Stimulated activated CD8-positive, alpha-beta memory T cell treated with anti-CD3 and anti-CD28 coated beads, Interleukin-4, amount 100 ng/mL, for 1 hour (primary cell): Measurements from ENCODE around the gene PTRHD1.
A peak's percentile ranks its signal among the peaks of the same experiment; 100 is the strongest.

Experiments used
- DNase-seq, 2 donors: peaks; one replicate each; pipeline ENCODE4 v3.0.0-alpha.2; 2020; ENCODE audit warnings: low read depth in 2 of 2, low spot score in 1 of 2

The PTRHD1 gene

DNA sequence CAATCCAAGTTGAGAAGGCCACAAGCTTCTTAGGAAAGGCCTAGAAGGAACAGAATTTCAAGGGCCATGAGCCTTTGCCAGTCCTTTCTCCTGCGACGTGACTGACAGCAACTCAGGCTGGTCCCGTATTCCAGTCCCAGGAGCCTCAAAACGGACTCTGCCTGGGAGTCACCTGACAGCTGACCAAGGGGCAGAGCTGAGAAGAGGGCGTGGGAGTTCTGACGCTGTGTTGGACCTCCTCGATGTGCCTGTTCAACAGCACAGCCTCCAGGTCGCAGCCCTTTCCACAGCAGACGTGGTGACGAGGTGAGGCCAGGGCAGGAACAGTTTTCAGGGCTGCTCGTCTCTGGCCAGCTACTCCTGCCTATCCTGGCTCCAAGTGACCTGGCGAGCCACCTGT is 37.6 kb upstream of the PTRHD1 start:
- DNase-seq, result no peak

DNA sequence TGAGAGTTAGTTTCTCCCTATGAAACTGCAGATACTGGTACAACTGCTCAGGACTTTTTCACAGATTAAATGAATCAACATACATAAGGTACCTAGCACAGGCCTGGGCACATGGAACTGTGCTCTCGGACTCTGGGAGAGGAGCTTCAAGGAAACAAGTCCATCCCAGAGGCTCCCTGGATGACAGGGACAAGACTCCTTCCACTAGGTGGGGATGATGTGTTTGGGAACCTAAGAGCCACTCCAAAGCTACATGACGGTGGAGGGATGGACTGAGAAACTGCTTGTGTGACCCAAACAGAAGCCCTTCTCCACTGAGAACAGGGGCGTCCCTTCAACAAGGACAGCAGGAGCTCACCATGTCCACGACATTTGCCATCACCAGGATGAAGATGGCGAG is 37.2 kb upstream of the PTRHD1 start:
- no peak for DNase-seq

DNA sequence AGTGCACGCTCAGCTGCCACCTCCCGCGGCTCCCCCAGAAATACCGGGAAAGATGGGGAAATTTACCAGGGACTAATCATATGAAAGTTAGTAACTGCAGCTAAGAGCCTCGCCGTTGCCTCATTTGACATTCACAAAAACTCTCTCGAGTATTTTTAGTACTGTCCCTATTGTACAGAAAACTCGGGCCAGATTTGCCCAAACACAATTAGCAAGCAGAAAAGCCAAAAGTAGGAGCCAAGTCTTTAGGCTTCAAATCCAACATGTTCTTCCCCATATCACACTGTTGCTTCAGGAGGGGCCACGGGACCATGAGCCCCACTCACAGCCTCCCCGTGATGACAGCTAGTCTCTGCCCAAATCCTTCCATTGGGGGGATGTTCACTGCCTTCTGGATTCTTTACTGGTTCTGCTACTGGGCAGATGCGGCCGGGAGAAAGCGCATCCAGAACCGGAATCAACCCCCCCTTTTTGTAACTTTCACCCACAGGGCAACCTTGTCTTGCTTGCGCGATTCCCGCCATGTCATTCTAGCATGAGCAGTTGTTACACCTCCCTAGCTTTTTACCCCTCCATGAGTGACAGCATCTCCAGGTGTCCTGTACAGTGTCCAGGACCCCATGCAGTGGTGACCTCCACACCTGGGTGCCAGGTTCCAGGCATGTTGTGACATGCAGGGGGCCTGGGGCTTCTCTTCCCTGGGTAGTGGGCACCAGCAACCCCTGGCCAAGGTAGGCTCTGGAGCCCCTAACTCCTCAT is 35.2 kb upstream of the PTRHD1 start:
- DNase-seq, result no peak

DNA sequence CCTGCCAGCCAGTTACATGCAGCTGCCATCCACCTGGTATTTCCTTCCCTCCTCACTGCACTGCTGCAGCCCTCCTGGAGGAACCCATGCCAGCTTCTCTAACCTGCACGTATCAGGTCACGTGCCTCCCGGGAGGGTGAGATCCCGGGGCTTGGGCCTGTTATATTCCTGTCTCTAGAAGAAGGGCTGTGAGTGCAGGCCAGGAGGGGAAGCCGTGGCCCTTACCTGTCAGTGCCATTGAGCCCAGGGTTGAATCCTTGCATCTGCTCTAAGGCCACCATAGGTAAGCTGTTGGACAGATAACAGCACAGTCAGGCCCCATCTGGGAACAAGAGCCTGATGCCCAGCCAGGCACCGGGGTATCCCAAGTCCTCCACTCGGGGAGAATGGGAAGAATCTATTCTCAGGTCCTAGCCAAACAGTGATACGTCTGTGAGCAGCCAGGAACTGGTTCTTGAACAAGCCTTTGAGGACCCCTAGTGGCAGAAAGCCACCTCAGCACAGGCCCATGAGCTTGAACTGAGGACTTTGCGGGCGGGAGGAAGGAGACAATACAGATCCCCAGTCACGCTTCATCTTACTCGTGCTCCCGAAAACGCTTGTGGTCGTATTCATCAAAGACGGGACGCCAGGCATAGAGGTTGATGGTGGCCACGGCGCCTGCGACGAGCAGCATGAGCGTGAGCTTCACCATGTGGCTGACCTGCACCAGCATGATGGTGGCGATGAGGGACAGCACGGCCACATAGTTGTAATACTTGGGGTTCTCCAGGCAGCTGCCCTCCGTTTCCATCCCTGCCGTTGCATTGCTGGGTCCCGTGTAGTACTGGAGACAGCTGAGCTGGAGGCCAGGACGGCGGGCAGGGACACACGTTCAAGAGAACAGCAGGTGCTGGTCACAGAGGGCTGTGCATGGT is 34.4 kb upstream of the PTRHD1 start:
- peak; percentile 25 to 49 for DNase-seq

GRCh38 chr2:24826773-24827145 is 33.6 kb upstream of the PTRHD1 start:
- DNase-seq, result no peak

DNA sequence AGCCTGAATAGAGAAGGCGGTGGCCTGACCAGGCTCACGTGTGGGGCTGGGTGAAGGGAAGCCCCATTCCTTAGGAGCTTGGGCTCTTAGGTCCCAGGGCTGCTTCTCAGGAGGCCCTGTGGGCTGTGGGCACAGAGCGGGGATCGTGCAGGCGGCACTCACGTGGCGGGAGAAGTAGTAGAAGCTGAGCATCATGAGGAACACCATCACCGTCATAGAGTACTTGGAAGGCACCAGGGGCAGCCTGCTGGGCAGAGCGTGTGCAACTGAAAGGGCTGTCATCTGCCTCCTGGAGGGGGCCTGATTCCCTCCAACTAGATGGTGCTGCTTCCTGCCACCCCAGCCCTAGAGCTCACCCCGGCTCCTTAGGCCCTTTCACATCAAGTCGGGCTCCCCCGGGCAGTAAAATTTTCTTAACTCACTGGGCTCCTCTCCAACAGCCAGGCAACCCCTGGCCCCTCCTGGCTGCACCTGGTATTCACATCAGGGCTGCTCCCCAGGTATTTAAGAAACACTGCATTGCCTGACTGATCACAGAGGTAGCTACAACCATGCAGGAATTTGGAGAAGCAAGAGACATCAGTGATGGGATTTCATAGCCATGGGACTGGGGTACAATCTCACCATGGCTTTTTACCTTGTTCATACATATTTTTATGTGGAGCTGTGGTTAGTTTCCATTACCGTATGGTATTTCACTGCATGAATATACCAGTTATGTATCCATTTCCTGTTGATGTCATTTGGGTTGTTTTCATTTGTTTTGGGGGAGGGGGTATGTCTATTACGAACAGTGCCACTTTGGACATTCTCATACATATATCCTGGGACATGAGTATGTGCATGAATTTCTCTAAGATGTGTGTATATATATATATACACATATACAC is 32.9 kb upstream of the PTRHD1 start:
- DNase-seq, result no peak

- DNase-seq, result no peak
These were observed 32.0 kb upstream of the PTRHD1 start for GRCh38 chr2:24824966-24825882.

- no peak for DNase-seq
These were observed 30.9 kb upstream of the PTRHD1 start for GRCh38 chr2:24824071-24824588.

DNA sequence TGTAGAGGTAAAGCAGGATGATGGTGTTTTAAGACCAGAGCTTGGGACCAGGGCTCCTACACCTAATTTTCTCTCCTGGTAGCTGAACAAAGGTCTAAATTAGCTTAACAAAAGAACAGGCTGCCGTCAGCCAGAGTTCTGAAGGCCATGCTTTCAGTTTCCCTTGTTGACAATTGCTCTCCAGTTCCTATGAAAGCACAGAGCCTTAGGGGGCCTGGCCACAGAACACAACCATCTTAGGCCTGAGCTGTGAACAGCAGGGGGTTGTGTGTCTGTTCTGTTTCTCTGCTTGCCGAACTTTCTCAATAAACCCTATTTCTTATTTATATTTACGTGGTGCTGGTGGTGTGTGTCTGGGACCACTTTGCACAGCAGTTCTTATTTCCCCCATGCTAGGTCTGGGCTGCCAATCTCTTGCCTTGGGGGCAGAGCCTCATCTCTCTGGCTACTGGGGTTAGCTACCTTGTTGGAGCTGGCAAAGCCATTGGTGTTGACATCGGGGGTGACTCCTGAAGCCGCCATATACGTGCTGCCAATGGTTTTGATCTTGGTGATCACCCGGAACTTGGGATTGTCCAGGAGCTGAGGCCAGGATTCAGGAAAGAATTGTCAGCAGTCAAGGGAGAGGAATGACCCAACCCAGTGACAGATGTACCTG is 29.0 kb upstream of the PTRHD1 start:
- DNase-seq, result no peak

DNA sequence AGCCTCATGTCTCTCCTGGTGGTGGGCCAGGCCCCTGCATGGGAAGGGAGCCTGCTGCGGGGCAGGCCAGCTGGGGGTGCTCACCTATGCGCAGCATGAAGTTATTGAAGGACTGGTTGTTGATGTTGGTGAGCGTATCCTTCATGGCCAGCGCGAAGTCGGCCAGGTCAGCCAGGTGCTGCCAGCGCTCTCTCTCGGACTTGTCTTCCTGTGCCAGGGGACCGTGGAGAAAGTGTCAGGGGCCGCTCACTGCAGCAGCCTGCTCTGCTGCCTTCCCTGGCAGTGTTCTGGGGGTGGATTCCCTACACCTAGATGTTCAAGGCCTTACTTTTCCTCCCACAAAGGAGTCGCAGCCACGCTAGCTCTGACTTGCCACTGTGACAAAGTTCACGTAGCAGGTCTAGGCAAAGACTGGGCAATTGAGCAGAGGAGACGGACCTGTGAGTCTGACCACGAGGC is 28.3 kb upstream of the PTRHD1 start:
- no peak for DNase-seq

DNA sequence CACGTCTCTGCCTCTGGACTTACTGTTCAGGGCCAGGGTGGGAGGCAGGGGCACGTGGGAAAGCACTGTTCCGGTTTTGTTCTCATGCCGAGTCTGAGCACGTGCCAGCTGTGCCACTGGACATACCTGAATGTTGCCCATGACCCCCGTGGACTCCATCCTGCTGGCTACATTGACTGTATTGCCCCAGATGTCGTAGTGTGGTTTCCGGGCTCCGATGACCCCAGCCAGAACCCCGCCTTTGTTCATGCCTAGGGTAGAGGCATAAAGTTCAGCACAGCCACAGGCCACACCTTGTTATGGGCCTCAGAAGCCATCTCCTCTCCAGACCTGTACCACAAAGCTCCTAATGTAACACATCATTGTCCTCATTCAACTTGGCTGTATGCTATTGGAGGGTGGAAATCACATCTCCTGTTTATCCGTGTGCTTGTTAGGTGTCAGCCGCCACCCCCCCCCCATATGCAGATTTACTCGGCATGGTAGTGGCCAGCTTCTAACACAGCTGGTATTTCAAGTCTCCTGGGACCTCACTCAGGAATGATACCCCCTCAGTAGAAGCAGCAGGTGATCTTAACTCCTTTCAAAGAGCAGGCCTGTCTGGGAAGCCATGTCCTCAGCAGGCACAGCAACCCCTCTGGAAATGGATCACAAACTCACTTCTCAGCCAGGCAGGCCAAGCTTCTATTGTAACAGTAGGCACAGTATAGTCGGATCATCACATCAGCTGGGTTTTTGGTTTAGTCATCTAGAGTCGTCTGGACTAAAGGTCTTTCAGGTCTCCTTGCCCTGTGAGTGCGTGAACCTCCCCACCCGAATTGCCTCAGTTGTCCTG is 27.6 kb upstream of the PTRHD1 start:
- DNase-seq, result no peak

GRCh38 chr2:24820175-24820513 is 27.0 kb upstream of the PTRHD1 start:
- DNase-seq, result no peak

DNA sequence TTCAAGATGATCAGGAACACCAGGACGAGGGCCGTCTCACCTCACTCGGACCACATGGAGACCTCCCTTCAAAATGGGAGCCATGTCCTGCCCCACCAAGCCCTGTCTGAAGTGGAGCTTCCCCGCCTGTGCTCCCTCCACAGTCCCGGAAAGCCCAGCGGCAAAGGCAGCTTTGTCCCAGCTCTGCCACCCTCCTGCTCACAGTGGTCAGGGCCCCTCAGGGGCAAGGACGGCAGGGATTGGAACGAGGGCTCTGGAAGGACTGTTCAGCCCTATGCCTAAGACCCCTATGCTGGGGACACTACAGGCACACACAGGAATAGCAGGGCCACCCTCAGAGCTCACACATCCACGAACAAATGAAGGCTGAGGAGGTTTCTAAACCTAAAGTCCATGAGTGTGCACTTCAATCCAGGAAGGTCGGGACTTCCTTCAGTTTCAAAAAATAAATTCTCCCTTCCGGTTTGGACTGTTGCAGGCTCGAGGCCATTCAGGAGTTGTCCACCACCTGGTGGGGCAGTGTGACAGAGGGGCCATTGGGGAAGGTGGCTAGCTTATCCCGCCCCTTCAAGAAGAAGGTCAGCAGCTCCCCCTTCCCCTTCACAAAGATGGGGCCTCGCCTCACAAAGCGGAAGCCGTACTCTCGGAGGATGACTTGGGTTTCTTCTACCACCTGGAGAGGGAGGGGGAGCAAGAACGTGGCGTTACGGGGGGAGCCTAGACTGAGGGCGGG is 26.4 kb upstream of the PTRHD1 start:
- no peak for DNase-seq

DNA sequence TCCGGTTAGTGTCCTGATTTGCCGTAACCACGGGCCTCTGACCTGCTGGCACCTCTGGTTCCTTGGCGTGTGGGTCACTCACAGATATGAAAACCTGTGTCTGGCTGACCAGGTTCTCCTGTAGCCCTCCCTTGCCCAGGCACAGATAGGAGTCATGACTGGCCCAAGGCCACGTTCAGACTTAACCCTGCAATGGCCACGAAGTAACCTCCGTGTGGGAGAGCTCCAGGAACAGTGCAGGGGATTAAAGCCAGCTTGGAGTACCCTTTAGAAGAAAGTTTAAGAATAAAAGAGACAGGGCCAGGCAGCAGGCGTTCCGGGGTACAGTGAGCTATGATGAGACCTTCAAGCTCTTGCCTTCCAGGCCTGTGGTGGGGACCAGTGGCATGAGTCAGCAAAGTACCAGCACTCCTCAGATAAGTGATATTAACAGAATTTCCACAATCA is 25.6 kb upstream of the PTRHD1 start:
- no peak for DNase-seq

DNA sequence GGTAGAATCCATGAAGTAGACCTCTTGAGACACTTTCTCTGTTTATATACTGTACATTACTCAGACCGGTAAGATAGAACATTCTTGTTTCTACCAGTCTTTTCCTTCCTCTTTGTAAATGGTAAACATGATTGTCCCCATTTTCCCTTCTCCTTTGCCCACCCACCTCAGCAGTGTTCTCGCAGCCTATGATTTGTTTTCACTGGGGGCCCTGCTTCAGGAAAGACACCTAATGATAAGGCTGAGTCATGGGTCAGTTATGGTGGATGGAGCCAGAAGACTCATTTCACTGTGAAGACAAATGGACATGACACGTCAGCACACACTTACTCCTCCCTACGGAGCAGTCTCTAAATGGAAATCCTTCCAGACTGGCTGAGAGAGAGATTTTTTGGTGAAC is 23.7 kb upstream of the PTRHD1 start:
- no peak for DNase-seq

DNA sequence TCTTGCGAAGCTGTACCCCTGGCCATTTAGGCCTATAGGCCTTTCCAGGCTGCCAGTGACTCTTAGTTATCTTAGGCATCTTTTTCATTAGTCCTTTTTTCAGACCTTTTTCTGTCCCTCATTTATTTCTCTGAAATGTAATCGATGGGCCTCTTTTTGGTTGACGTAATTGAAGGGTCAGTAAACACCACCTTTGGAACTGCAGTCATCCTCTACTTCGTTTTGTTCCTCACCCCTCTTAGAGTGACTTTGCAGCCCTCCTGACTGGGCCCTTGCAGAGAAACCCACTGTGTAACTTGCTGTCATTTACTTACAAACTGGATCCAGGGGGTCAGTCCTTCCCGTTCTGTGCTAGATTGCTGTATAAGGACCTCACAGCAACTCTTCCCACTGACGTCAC is 23.2 kb upstream of the PTRHD1 start:
- no peak for DNase-seq

- no peak for DNase-seq
These were observed 22.0 kb upstream of the PTRHD1 start for GRCh38 chr2:24815171-24815570.

DNA sequence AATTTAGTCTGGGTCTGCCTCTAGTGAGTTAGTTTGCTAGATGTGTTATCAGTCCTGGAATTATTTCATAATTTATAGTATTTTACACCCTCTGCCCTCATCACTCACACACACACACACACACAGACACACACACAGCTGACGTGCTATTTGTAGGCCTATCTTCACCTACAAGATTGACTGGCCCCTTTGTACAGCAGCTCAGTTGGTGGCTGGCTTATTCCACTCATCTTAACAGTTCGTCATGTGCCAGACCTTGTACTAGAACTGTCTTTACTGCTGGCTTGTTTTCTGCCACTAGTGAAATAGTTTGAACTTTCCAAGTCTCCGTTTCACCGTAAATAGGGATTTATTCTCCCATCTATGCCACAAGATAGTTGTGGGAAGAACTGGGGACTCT is 21.3 kb upstream of the PTRHD1 start:
- DNase-seq, result no peak
